Measurements from ENCODE around the gene THOC5. TPM values are rescaled to one million over a fixed set of nuclear protein-coding genes. Genes with fewer than 3 reads are reported as not detected.
"Not testable (repeated sequence)": the region's sequence is repeated elsewhere in the genome, so short reads cannot be mapped to it uniquely, and the experiment has no call there.

The THOC5 gene
- total RNA-seq, 1 experiment from 2014 or later, result 80.6 TPM

- RAD21 ChIA-PET (ENCODE audit: low non-redundant PET in 1 of 2, low total read pairs in 2 of 2, uncharacterized antibody in 2 of 2, unreplicated experiment in 2 of 2), result no interaction called here
- CTCF ChIA-PET, result no interaction called here
- ATAC-seq, result no peak
- Histone ChIP-seq H3K4me3 (replicated peaks in 1 of 2; ENCODE audit: low read depth in 1 of 2, low read length in 2 of 2) (no peak overlapping the region), H3K9me3 (ENCODE audit: control insufficient read depth in 1 of 2, insufficient read depth in 1 of 2, low read depth in 1 of 2, low read length in 2 of 2) (no peaks in the 10 kb centered on the region), H3K4me1 (ENCODE audit: control insufficient read depth in 1 of 2, insufficient read depth in 2 of 2, low read length in 2 of 2) (peaks cover 16 to 27% of the 10 kb centered on the region in 2 experiments), H3K9me2 (ENCODE audit: insufficient read depth) (no peaks in the 10 kb centered on the region), H4K20me1 (ENCODE audit: insufficient read depth) (no peaks in the 10 kb centered on the region), H3K9ac (ENCODE audit: low read length) (no peak overlapping the region), H3K27me3 (ENCODE audit: insufficient read depth, low read length) (no peaks in the 10 kb centered on the region), H3K79me2 (ENCODE audit: insufficient read depth, low read length) (no peaks in the 10 kb centered on the region), H2AFZ (ENCODE audit: low read depth, low read length, poor library complexity, severe bottlenecking) (no peak overlapping the region), H3K36me3 (ENCODE audit: control insufficient read depth in 1 of 2, insufficient read depth in 2 of 2, low read length in 2 of 2) (no peaks in the 10 kb centered on the region), H3K27ac (ENCODE audit: low read depth, low read length) (no peak overlapping the region), H3K4me2 (ENCODE audit: low read length) (no peak overlapping the region)
- intact Hi-C loops (cut with micrococcal nuclease), result no loop called here
- no peak for DNase-seq (ENCODE audit: low read depth, low spot score)
- no TSS peak for BruUV-seq (replicated peaks)
- POLR2A ChIA-PET, result no interaction called here
- TF ChIP-seq EGR1 (IDR thresholded peaks at IDR 0.05; ENCODE audit: low read depth) (no peak), CEBPB (IDR thresholded peaks at IDR 0.05; ENCODE audit: low read depth) (no peak), POLR2A (IDR thresholded peaks at IDR 0.05; ENCODE audit: borderline replicate concordance, extremely low read depth, insufficient read depth, insufficient read length) (no peak)
Measured at GRCh38 chr22:29596408-29596807, 42.9 kb upstream of the THOC5 start.

- peak; percentile 51 for ATAC-seq
- RAD21 ChIA-PET (ENCODE audit: low non-redundant PET in 1 of 2, low total read pairs in 2 of 2, uncharacterized antibody in 2 of 2, unreplicated experiment in 2 of 2), result interaction anchor here in 1 of 2 experiments (0.6 kb wide), 1 partner anchor 495 kb away, joined by 3 read pairs; no protein-coding TSS in a partner anchor
- Histone ChIP-seq H3K4me1 (ENCODE audit: control insufficient read depth in 1 of 2, insufficient read depth in 2 of 2, low read length in 2 of 2) (peaks cover 11 to 25% of the 10 kb centered on the region in 2 experiments; a peak in 3 of 4 replicates), H3K4me2 (ENCODE audit: low read length) (peak overlapping the region; percentile 43)
- H3K4me3 ChIP-seq (replicated peaks in 1 of 2; ENCODE audit: low read depth in 1 of 2, low read length in 2 of 2); H2AFZ ChIP-seq (ENCODE audit: low read depth, low read length, poor library complexity, severe bottlenecking); H3K27ac ChIP-seq (ENCODE audit: low read depth, low read length); H3K9ac ChIP-seq (ENCODE audit: low read length); H3K36me3 ChIP-seq (ENCODE audit: control insufficient read depth in 1 of 2, insufficient read depth in 2 of 2, low read length in 2 of 2); DNase-seq (ENCODE audit: low read depth, low spot score); H3K27me3 ChIP-seq (ENCODE audit: insufficient read depth, low read length); H3K9me3 ChIP-seq (ENCODE audit: control insufficient read depth in 1 of 2, insufficient read depth in 1 of 2, low read depth in 1 of 2, low read length in 2 of 2); BruUV-seq (replicated peaks); POLR2A ChIA-PET; H4K20me1 ChIP-seq (ENCODE audit: insufficient read depth); H3K79me2 ChIP-seq (ENCODE audit: insufficient read depth, low read length); H3K9me2 ChIP-seq (ENCODE audit: insufficient read depth); CTCF ChIA-PET; intact Hi-C loops (cut with micrococcal nuclease): not testable (repeated sequence)
Measured at GRCh38 chr22:29594447-29594846, 40.9 kb upstream of the THOC5 start.

- intact Hi-C loops (cut with micrococcal nuclease), result no loop called here
- no peaks in the 10 kb centered on the region for H3K9me3 ChIP-seq (ENCODE audit: control insufficient read depth in 1 of 2, insufficient read depth in 1 of 2, low read depth in 1 of 2, low read length in 2 of 2)
- H3K27ac ChIP-seq (ENCODE audit: low read depth, low read length), result no peak overlapping the region
- H3K79me2 ChIP-seq (ENCODE audit: insufficient read depth, low read length), result no peaks in the 10 kb centered on the region
- H3K4me3 ChIP-seq (replicated peaks in 1 of 2; ENCODE audit: low read depth in 1 of 2, low read length in 2 of 2), result no peak overlapping the region
- H3K36me3 ChIP-seq (ENCODE audit: control insufficient read depth in 1 of 2, insufficient read depth in 2 of 2, low read length in 2 of 2), result no peaks in the 10 kb centered on the region
- ChIA-PET POLR2A (no interaction called here), CTCF (no interaction called here), RAD21 (ENCODE audit: low non-redundant PET in 1 of 2, low total read pairs in 2 of 2, uncharacterized antibody in 2 of 2, unreplicated experiment in 2 of 2) (no interaction called here)
- DNase-seq (ENCODE audit: low read depth, low spot score), result no peak
- peaks cover 11 to 27% of the 10 kb centered on the region in 2 experiments; a peak in 3 of 4 replicates for H3K4me1 ChIP-seq (ENCODE audit: control insufficient read depth in 1 of 2, insufficient read depth in 2 of 2, low read length in 2 of 2)
- peak; percentile 23; the same call in 1 of the 2 replicates for ATAC-seq
- H2AFZ ChIP-seq (ENCODE audit: low read depth, low read length, poor library complexity, severe bottlenecking), result peak overlapping the region; percentile 23
- BruUV-seq (replicated peaks), result no TSS peak
- peak overlapping the region; percentile 43; the same call in 1 of the 2 replicates for H3K4me2 ChIP-seq (ENCODE audit: low read length)
- H3K9ac ChIP-seq (ENCODE audit: low read length), result no peak overlapping the region
- H3K9me2 ChIP-seq (ENCODE audit: insufficient read depth), result no peaks in the 10 kb centered on the region
- H3K27me3 ChIP-seq (ENCODE audit: insufficient read depth, low read length), result no peaks in the 10 kb centered on the region
- no peaks in the 10 kb centered on the region for H4K20me1 ChIP-seq (ENCODE audit: insufficient read depth)
- TF ChIP-seq MAX (IDR thresholded peaks at IDR 0.05) (no peak), TCF7L2 (IDR thresholded peaks at IDR 0.05; ENCODE audit: borderline replicate concordance, extremely low read depth, insufficient read depth, insufficient read length) (no peak), JUND (IDR thresholded peaks at IDR 0.05) (no peak), YY1 (IDR thresholded peaks at IDR 0.05; ENCODE audit: extremely low read depth, insufficient replicate concordance, low read depth, low read length) (no peak), ELF1 (IDR thresholded peaks at IDR 0.05; ENCODE audit: borderline replicate concordance, low read depth) (no peak), EZH2phosphoT487 (IDR thresholded peaks at IDR 0.05; ENCODE audit: borderline replicate concordance) (no peak), SIN3A (IDR thresholded peaks at IDR 0.05; ENCODE audit: low read depth) (no peak), CEBPB (IDR thresholded peaks at IDR 0.05; ENCODE audit: low read depth) (no peak), REST (IDR thresholded peaks at IDR 0.05; ENCODE audit: low read depth) (no peak)
Measured at GRCh38 chr22:29593923-29594322, 40.4 kb upstream of the THOC5 start.

All from HCT116 (cell line).